GM21528 (cell line): Measurements from ENCODE around the gene SORBS1.

Experiments
- ATAC-seq: cut with Tn5 transposase; IDR thresholded peaks from one replicate; pipeline ENCODE4 v1.9.1; 2021; ENCODE audit warnings: mild to moderate bottlenecking, moderate library complexity; ENCODE audit not compliant: unreplicated experiment, low FRiP score

SORBS1 gene

GRCh38 chr10:95567903-95568630, 6.9 kb upstream of the SORBS1 start:
- ATAC-seq = no peak

GRCh38 chr10:95566136-95566535, 5.0 kb upstream of the SORBS1 start:
- no peak for ATAC-seq

GRCh38 chr10:95565336-95565735, 4.2 kb upstream of the SORBS1 start:
- no peak for ATAC-seq

GRCh38 chr10:95564291-95564690, 3.1 kb upstream of the SORBS1 start:
- no peak for ATAC-seq

DNA sequence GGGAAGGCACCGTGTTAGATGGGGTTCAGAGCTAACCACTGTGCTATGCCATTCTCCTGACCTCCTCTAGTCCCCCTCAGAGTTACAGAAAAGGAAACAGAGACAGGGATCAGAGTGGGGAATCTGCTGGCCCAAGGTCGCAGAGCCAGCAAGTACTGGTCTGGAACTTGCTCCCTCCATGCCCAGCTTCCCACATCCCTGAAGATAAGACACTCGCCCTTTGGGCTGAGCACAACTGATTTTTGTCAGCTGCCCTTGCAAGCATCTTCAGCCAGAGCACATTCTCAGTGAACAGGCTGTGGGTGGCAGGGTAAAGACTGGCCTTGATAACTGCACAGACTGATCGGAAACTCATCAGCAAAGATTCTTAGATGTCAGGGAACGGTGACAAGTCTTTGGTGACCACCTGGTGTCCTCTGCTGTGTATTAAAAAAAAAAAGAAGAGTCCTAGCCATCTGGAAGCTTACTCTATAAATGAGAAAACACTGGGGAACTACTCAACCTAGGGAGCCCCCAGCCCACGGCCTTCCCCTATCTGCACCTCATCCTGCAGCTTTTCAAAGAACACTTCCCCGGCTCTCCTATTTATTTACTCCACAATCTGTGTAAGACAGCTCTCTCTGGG, 1.3 kb upstream of the SORBS1 start:
- no peak for ATAC-seq

GRCh38 chr10:95561864-95562177, 650 bp upstream of the SORBS1 start:
- no peak for ATAC-seq

DNA sequence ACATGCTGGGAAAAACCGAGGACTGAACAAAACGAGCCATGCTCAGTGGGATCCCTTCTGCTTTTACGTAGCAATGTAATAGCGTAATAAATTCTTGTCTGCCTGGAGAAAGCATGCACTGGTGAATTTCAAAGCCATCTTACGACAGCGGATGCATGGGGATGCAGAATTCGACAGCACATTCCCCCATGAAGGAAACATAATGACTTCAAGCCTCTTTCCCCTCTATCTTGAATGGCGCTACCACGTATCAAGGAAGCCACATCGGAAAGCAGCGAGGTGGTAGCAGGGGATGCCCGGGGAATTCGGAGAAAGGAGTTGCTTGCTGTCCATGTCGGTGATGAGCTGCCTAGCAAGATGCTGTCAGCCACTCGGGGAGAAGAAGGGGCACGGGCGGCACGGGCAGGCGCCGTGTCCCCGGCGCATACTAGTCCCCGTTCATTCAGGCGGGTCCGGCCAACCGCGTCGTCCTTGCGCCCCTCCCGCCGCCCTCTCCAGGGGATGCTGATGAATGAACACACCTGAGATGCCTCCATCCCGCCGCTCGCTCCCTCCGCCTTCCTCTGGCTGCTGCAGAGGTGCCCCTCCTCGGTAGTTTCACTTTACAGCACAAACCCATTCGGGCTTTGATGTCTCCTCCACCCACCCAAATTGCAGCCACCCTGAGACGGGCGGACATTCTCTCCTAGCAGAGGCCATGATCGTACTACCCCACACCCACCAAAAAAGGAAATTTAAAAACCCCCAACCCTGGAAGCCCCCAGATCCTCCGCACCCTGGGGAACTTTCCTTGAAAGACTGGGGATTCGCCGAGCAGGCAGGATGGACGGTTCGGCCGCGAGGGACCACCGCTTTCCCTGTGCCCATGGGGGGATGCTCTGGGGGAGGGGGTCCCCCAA, 644 bp downstream of the SORBS1 start:
- no peak for ATAC-seq

- ATAC-seq = no peak
Observed at GRCh38 chr10:95559896-95560277, 1.3 kb downstream of the SORBS1 start.

- ATAC-seq = no peak
Observed at GRCh38 chr10:95559471-95559870, 1.7 kb downstream of the SORBS1 start.

GRCh38 chr10:95558593-95559320, 2.4 kb downstream of the SORBS1 start:
- no peak for ATAC-seq

GRCh38 chr10:95556994-95557767, 4.0 kb downstream of the SORBS1 start:
- ATAC-seq = no peak

GRCh38 chr10:95553674-95554073, 7.5 kb downstream of the SORBS1 start:
- ATAC-seq = no peak

DNA sequence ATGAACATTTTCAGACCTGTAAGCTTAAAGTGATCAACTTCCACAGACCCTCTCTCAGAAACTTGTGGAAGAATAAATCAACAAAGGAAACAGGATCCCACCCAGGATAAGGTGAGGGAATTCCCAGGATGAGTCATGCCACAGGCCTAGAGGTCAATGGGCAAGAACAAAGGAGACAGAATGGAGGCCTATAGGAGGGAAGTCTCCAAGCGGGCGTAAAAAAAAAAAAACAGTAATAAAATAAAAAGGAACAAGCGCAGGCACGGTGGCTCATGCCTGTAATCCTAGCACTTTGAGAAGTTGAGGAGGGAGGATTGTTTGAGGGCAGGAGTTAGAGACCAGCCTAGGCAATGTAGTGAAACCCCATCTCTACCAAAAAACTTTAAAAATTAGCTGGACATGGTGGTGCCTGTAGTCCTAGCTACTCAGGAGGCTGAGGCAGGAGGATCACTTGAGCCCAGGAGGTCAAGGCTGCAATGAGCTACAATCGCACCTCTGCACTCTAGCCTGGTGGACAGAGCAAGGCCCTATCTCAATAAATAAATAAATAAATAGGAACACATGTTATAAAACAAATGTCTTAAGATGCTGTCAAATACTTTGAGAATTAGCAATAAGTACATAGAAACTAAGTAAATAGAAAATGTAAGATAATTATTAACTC, 8.4 kb downstream of the SORBS1 start:
- ATAC-seq = no peak

- no peak for ATAC-seq
Observed at GRCh38 chr10:95550073-95550672, 11.0 kb downstream of the SORBS1 start.

- ATAC-seq = no peak
Observed at GRCh38 chr10:95547791-95548435, 13.3 kb downstream of the SORBS1 start.

GRCh38 chr10:95547197-95547596, 14.0 kb downstream of the SORBS1 start:
- no peak for ATAC-seq

GRCh38 chr10:95545981-95546380, 15.2 kb downstream of the SORBS1 start:
- no peak for ATAC-seq

DNA sequence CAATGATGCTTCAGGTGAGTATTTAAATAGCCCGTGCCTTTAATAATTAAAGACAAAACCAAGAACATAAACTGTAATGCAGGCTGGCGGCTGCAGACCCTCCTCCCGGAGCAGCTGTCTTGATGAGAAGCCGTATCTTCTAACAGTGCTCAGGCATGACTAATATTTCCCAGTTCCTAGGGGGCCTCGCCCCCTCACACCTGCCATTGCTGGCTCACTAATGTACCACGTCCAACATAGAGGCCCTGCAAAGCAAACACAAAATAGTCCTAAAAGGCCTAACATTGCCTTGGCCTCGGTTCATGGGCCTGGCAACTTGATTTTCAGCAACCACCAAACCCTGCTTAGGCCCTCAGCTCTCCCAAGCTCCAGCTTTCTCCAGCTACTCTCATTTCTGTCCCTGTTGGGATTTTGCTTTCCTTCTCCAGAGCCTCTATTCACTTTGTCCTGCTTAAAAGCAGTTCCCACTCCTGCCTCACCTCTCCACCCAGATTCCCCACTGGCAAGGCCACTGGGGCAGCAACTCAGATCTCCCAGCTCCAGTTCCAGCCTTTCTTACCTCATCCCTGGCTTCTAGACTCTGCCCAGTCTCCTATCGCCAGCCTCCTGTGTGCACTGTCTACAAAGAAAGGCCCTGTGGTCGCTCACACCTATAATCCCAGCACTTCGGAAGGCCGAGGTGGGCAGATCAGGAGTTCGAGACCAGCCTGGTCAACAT, 16.2 kb downstream of the SORBS1 start:
- no peak for ATAC-seq
